B cell (primary cell): ENCODE measurements around the gene CASR. TPM values are rescaled to one million over a fixed set of nuclear protein-coding genes. Genes with fewer than 3 reads are reported as not detected.

Source experiments
- ATAC-seq: fragments of 200-7000 bp; cut with Tn5 transposase; one replicate; pipeline ENCODE4 v1.10.0; 2021; ENCODE audit warnings: low read depth, mild to moderate bottlenecking, moderate number of reproducible peaks, moderate library complexity
- CTCF ChIA-PET: fragments of 350-600 bp; sonication (Branson Sonifier 250); formaldehyde crosslinking; loops from one replicate; lab custom pipeline; 2021; ENCODE audit warnings: antibody characterized with exemption, inconsistent platforms; lab: Charles Lee
- POLR2A ChIA-PET: fragments of 350-600 bp; sonication (Branson Sonifier 250); formaldehyde crosslinking; loops from one replicate; lab custom pipeline; 2021; ENCODE audit warnings: antibody characterized with exemption; lab: Charles Lee
- DNase-seq: peaks from one replicate; pipeline ENCODE4 v3.0.0; 2013
- H2AFZ ChIP-seq: 2 replicates; pipeline ENCODE4 v1.6.1; 2012; ENCODE audit warnings: mild to moderate bottlenecking, low read depth, low read length; ENCODE audit not compliant: insufficient read depth, poor library complexity, severe bottlenecking
- H3K27ac ChIP-seq, 2 donors: 1 replicate in 1 of 2; 2 replicates in 1 of 2; pipeline ENCODE4 v1.5.1; 2012 to 2013; ENCODE audit warnings: low read length in 2 of 2, mild to moderate bottlenecking in 2 of 2, moderate library complexity in 1 of 2
- H3K27me3 ChIP-seq, 4 experiments: fragments of 200-600 bp in 1 of 4; sonication (generic) in 1 of 4; replicated peaks in 1 of 4; 1 replicate in 2 of 4; 2 replicates in 2 of 4; pipeline versions ENCODE4 v1.6.1 to v1.7.0; 2013 to 2016; ENCODE audit warnings: low read length in 3 of 4, mild to moderate bottlenecking in 2 of 4, mixed read lengths in 1 of 4, moderate library complexity in 1 of 4; ENCODE audit not compliant: insufficient read depth in 4 of 4, control insufficient read depth in 3 of 4; ENCODE audit errors: control extremely low read depth in 1 of 4
- H3K36me3 ChIP-seq, 2 experiments: replicated peaks in 1 of 2; 1 replicate in 1 of 2; 2 replicates in 1 of 2; pipeline versions ENCODE4 v1.6.1 to v1.7.1; 2013; ENCODE audit warnings: low read length in 1 of 2; ENCODE audit not compliant: insufficient read depth in 2 of 2, control insufficient read depth in 1 of 2; ENCODE audit errors: control extremely low read depth in 1 of 2, extremely low read depth in 1 of 2
- H3K4me1 ChIP-seq, 2 donors: fragments of 200-600 bp in 1 of 2; sonication (generic) in 1 of 2; 1 replicate in 1 of 2; 2 replicates in 1 of 2; pipeline versions ENCODE4 v1.5.1 to v1.6.1; 2013 to 2017; ENCODE audit warnings: low read length in 2 of 2; ENCODE audit not compliant: control insufficient read depth in 2 of 2, insufficient read depth in 2 of 2
- H3K4me2 ChIP-seq: replicated peaks from 2 replicates; pipeline ENCODE3; 2012; ENCODE audit warnings: mild to moderate bottlenecking, low read depth, low read length; ENCODE audit not compliant: poor library complexity, severe bottlenecking
- H3K4me3 ChIP-seq, 5 experiments: fragments of 200-600 bp in 1 of 5; sonication (generic) in 1 of 5; 1 replicate in 3 of 5; 2 replicates in 2 of 5; pipeline versions ENCODE4 v1.5.1 to v1.7.0; 2011 to 2016; ENCODE audit warnings: low read length in 4 of 5, mild to moderate bottlenecking in 4 of 5, low read depth in 2 of 5, control low read depth in 1 of 5, moderate library complexity in 1 of 5; ENCODE audit not compliant: insufficient read depth in 1 of 5; ENCODE audit errors: control extremely low read depth in 1 of 5, extremely low read depth in 1 of 5
- H3K79me2 ChIP-seq: fragments of 200-600 bp; sonication (generic); one replicate; pipeline ENCODE4 v1.6.0; 2016; ENCODE audit warnings: low read length; ENCODE audit not compliant: control insufficient read depth, insufficient read depth
- H3K9ac ChIP-seq: fragments of 200-600 bp; sonication (generic); 2 replicates; pipeline ENCODE4 v1.6.1; 2017; ENCODE audit warnings: mild to moderate bottlenecking, low read length, moderate library complexity
- H3K9me3 ChIP-seq, 3 donors: one replicate each; pipeline versions ENCODE4 v1.6.1 to v1.7.1; 2013; ENCODE audit warnings: low read length in 2 of 3; ENCODE audit not compliant: control insufficient read depth in 2 of 3, insufficient read depth in 1 of 3; ENCODE audit errors: control extremely low read depth in 1 of 3
- H4K20me1 ChIP-seq: 2 replicates; pipeline ENCODE4 v1.6.0; 2012; ENCODE audit warnings: mild to moderate bottlenecking, low read length; ENCODE audit not compliant: insufficient read depth, control insufficient read depth, poor library complexity, severe bottlenecking
- H3K27ac Mint-ChIP-seq: one replicate; pipeline ENCODE4 v1.8.0; 2021; ENCODE audit warnings: mixed read lengths
- H3K27me3 Mint-ChIP-seq: one replicate; pipeline ENCODE4 v1.8.0; 2021; ENCODE audit warnings: mixed read lengths
- H3K4me1 Mint-ChIP-seq: one replicate; pipeline ENCODE4 v1.8.0; 2021; ENCODE audit warnings: mixed read lengths
- H3K4me3 Mint-ChIP-seq: one replicate; pipeline ENCODE4 v1.8.0; 2021; ENCODE audit warnings: mixed read lengths
- H3K9me3 Mint-ChIP-seq: one replicate; pipeline ENCODE4 v1.8.0; 2022; ENCODE audit warnings: mixed read lengths; ENCODE audit not compliant: insufficient read depth
- CTCF ChIP-seq: fragments of 200-600 bp; IDR thresholded peaks from one replicate; pipeline ENCODE4 v1.8.0; 2022; ENCODE audit warnings: antibody characterized with exemption, mild to moderate bottlenecking
- EZH2 ChIP-seq: IDR thresholded peaks from 2 replicates; pipeline ENCODE4 v1.6.1; 2012; ENCODE audit warnings: borderline replicate concordance, low read depth, mild to moderate bottlenecking, moderate library complexity, low read length; ENCODE audit not compliant: insufficient read depth, poor library complexity, severe bottlenecking
- WGBS: methylation state at CpG from one replicate; pipeline ENCODE4 v1.1.5; 2013; ENCODE audit warnings: missing lambda C conversion rate; ENCODE audit not compliant: insufficient coverage; 5-methylcytosine and 5-hydroxymethylcytosine counted together
- intact Hi-C: fragments of 100-400 bp; cut with micrococcal nuclease; formaldehyde crosslinking; loops from one replicate; pipeline ENCODE4 v1.10.0; 2022
- polyA plus RNA-seq: library from polyadenylated mRNA; depleted of rRNA; stranded (reverse); fragments of >200 nt; gene quantifications from 2 replicates; pipeline ENCODE4 v1.2.3, GENCODE V29; 2012
- total RNA-seq, 2 donors: library from RNA; stranded (reverse); fragments of 120-200 nt in 1 of 2; gene quantifications; 1 replicate in 1 of 2; 2 replicates in 1 of 2; pipeline versions ENCODE4 v1.2.3 to v1.2.4, GENCODE V29; 2013 to 2022

CASR gene
- total and polyA plus RNA-seq, 2 donors (not counting 1 experiment from before 2014, with no cell fraction given) = not detected

- no peaks in the 10 kb centered on the region for H3K4me1 Mint-ChIP-seq
- no peak overlapping the region for H3K4me3 Mint-ChIP-seq
- H3K27me3 ChIP-seq = peaks cover 0 to 3% (median 0%) of the 10 kb centered on the region in 4 experiments
- H3K4me2 ChIP-seq = no peak overlapping the region
- H3K4me3 ChIP-seq = no peak overlapping the region
- TF ChIP-seq CTCF (no peak), EZH2 (no peak)
- no peaks in the 10 kb centered on the region for H4K20me1 ChIP-seq
- no peaks in the 10 kb centered on the region for H3K9me3 Mint-ChIP-seq
- H3K27me3 Mint-ChIP-seq = peaks cover 6% of the 10 kb centered on the region
- no peaks in the 10 kb centered on the region for H3K4me1 ChIP-seq
- POLR2A ChIA-PET = no interaction called here
- no peak overlapping the region for H3K27ac ChIP-seq
- CTCF ChIA-PET = no interaction called here
- H3K79me2 ChIP-seq = no peaks in the 10 kb centered on the region
- DNase-seq (no peak), ATAC-seq (no peak)
- H3K27ac Mint-ChIP-seq = no peak overlapping the region
- H3K9me3 ChIP-seq = peaks cover 0 to 1% (median 0%) of the 10 kb centered on the region in 3 donors
- no peak overlapping the region for H2AFZ ChIP-seq
- WGBS = 100% methylated on average over 1 of the region's 4 CpGs
- no peaks in the 10 kb centered on the region for H3K36me3 ChIP-seq
- intact Hi-C loops = no loop called here
- H3K9ac ChIP-seq = no peak overlapping the region
Observed at GRCh38 chr3:122208579-122208978, 25.1 kb downstream of the CASR start.

GRCh38 chr3:122213650-122214049, 30.2 kb downstream of the CASR start:
- Histone ChIP-seq H3K4me2 (no peak overlapping the region), H3K79me2 (no peaks in the 10 kb centered on the region), H3K27me3 (peaks cover 0 to 3% (median 0%) of the 10 kb centered on the region in 4 experiments), H3K36me3 (no peaks in the 10 kb centered on the region), H4K20me1 (no peaks in the 10 kb centered on the region), H3K9me3 (no peaks in the 10 kb centered on the region), H3K9ac (no peak overlapping the region), H2AFZ (no peak overlapping the region), H3K4me1 (no peaks in the 10 kb centered on the region), H3K4me3 (no peak overlapping the region), H3K27ac (no peak overlapping the region)
- no peak for DNase-seq
- Mint-ChIP-seq H3K27ac (no peak overlapping the region), H3K27me3 (peaks cover 18% of the 10 kb centered on the region), H3K4me3 (no peak overlapping the region), H3K9me3 (no peaks in the 10 kb centered on the region), H3K4me1 (no peaks in the 10 kb centered on the region)
- 67% methylated on average over 1 of the region's 2 CpGs for WGBS
- no peak for ATAC-seq
- CTCF ChIA-PET = no interaction called here
- intact Hi-C loops = no loop called here
- POLR2A ChIA-PET = no interaction called here
- TF ChIP-seq EZH2 = no peak
- TF ChIP-seq CTCF = no peak
